NCI-H2227 (cell line): ENCODE results near the gene SPAG16.

Experiments used
- DNase-seq: peaks from one replicate; lab custom pipeline; 2025; ENCODE audit not compliant: unreplicated experiment; lab: John Stamatoyannopoulos, UW

Gene SPAG16

GRCh38 chr2:213284105-213285090 lies at the start of gene SPAG16:
Gene SPAG16, plus strand, starts transcription at chr2:213284464.
- DNase-seq = peak; percentile 100

DNA sequence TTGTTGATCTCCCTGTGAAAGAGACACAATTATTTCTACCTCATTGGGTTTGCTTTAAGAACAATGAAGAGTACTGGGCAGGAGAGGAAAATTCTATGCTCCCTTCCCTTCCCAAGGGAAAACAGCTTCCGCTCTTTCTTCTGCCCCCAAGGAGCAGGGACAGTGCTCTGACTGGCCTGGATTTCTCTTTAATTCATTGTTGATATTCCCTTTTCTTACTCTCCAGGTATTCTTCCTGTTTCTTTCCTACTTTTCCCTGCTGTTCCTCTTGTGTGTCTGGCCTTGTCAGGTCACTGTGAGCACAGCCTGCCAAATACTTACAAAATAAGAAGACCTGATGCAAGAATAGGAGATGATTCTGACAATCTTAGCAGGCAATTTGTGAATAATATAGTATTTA lies 49.6 kb upstream of the SPAG16 start:
- DNase-seq = no peak

DNA sequence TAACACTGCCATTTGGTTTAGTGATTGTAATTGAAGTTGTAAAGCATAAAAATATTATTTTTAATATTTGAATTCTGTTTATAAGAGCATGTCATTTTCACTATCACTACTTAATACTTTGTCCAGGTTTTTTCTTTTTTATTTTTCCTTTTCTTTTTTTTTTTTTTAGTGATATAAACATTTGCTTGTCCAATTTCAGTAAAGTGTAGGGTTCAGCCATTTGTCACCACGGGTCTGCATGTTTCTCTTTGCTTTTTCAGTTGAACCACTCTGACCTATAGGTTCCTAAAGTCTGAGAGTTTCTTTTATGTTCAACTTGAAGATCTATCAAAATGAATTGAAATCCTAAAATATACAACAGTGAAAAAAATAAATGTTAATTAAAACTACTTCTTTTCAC lies 48.5 kb upstream of the SPAG16 start:
- DNase-seq = no peak

DNA sequence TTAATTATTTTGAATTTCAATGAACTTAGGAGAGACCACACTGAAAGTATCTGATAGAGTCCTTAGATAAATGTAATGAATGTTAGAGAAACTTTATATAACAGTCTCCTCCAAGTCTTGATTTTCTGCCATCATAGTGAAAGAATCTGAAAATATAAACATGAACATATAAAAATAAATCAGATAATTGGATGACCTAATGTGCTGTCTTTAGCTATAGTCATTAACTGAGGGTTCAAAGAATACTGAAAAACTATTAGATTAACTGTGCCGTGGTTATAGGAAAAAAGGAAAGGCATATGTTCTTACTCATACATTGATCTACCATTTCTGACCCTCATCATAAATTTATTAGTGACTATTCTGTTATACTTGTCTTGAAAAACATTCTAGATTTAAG lies 47.0 kb upstream of the SPAG16 start:
- no peak for DNase-seq

GRCh38 chr2:213237787-213238186 lies 46.5 kb upstream of the SPAG16 start:
- DNase-seq = no peak

DNA sequence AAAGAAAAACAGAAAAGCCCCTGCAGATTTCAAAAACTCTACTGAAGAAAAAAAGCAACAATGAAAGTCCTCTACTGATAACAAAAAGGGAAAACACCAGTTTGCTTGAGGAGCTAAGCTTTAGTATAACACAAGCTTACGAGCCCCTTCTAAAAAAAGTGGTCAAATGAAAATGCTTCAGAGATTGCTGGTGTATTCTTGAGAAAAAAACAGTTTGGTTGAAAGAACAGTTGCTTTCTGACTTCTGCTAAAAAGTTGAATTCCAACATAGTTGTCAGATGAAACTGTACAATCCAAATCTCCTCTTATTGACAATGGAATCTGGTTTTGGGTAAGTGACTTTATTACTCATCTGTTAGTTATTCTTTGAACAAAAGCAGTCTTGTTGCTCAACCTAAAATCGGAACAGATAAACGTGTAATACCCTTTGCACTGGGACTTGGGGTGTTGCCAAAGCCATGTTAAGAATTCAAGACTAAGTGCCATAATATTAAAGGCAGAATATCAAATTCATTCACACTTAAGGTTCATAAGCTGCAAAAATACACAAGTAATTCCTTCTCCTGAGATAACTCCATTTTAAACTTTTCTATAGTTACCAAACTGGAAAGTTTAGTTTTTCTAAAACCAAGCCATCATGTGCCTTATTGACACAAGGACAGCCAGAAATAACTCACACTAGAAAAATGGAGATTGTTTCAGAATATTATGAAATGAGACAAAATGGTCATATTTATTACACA lies 45.3 kb upstream of the SPAG16 start:
- no peak for DNase-seq

DNA sequence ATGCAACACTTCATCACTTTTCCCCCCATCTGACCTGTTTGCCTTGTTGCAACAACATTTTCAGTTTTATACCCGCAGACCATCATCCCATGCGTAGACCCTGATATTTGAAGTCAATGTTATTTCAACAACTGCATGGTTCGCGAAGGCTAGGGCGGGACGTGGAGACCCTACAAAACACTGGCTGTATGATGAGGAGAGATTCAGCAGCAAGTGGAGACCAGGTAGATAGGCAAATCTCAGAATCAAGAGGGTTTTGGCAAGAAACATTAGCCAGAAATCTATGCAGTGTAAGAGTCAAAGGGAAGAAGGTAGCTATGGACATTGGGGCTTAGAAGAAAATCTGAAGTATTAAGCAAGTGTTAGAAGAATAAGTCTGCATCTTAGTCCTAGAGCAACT lies 42.4 kb upstream of the SPAG16 start:
- no peak for DNase-seq

DNA sequence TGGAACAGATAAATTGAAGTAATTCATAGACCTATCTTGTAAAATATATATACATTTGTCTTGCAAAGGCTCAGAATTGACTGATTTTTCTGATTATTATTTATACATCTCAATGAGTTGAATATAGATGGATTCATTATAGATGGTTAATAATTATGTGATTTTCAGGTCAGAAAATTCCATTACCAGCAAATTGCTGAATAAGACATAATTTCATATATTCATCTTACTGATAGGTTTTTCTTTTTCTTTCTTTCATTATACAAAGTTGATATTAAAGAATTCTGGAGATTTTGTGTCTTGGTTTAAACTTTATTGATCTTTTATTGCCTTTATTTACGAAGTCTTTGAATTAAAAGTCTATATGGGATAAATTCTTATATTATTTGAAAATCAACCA lies 41.6 kb upstream of the SPAG16 start:
- no peak for DNase-seq

GRCh38 chr2:213243189-213244044 lies 40.8 kb upstream of the SPAG16 start:
- DNase-seq = no peak

DNA sequence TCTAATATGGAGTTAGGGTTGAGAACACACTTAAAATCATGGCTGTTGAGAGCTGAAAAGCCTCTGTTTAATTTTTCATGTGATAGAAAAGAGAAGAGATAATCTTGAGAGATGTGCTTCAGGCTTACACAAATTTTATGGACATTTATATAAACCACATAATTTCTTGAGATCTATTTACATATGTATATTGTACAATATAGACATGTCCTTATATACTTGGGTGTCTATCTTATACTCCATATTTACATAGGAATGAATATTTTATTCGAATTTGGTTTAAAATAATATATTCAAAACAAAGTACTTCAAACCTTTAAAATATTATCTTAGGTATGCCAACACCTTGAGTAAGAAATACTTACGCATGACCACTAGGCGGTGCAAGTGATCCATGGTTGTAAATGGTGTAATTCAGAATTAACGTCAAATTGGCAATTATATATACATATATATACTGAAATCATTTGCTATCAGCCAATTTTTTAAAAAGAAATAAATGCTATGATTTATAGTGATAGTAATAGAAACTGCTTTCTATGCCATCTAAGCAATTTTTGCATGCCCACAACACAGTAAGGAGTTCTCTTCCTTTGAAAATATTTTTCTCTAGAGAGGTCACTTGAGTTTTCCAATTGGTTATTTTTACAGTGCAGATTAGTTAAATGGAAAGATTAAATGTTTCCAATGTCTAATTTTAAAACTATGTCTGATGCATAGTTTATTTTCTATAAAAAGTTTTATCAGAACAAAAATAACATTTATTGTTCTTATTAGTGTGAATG lies 37.6 kb upstream of the SPAG16 start:
- DNase-seq = peak; percentile 57

- no peak for DNase-seq
Observed at GRCh38 chr2:213247566-213247965, 36.7 kb upstream of the SPAG16 start.

- no peak for DNase-seq
Observed at GRCh38 chr2:213248637-213249036, 35.6 kb upstream of the SPAG16 start.

DNA sequence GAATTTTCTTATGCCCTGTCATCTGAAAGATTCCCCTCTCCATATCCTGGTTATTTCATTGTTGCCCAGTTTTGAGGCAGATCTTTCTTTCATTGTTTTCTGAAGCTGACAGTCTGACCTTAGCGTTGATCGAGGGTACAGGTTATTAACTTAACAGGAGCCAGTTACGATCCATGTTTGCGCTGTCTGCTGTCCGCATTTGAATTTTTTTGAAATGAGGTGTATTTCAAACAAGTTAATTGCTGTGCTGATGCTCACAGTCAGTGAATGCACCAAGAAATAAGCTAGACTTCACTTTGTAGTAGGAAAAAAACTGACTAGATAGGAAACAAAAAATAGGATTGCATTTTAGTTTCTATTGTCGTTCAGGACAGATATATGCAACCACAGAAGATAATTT lies 34.8 kb upstream of the SPAG16 start:
- DNase-seq = no peak

GRCh38 chr2:213251618-213252017 lies 32.6 kb upstream of the SPAG16 start:
- peak; percentile 94 for DNase-seq

DNA sequence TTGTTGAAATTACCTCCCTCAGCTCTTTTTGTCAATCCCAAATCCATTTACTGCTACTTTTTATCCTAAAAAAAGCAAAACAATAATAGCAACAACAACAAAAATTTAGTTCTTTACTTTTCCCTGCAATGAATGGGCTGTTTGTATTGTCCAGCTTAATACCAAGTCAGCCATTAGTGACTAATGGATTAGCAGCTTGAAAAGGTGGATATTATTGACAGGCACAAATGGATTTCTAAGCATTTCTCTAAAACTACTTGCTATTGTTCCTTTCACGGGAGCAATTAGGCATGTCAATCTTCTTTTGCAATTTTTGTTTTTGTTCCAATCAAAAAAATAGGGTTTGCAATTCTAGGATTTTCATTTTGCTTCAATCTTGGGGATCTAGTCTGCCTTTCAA lies 32.1 kb upstream of the SPAG16 start:
- DNase-seq = no peak

GRCh38 chr2:213253162-213253561 lies 31.1 kb upstream of the SPAG16 start:
- DNase-seq = peak; percentile 68

GRCh38 chr2:213259266-213259665 lies 25.0 kb upstream of the SPAG16 start:
- no peak for DNase-seq

GRCh38 chr2:213261237-213261636 lies 23.0 kb upstream of the SPAG16 start:
- no peak for DNase-seq

DNA sequence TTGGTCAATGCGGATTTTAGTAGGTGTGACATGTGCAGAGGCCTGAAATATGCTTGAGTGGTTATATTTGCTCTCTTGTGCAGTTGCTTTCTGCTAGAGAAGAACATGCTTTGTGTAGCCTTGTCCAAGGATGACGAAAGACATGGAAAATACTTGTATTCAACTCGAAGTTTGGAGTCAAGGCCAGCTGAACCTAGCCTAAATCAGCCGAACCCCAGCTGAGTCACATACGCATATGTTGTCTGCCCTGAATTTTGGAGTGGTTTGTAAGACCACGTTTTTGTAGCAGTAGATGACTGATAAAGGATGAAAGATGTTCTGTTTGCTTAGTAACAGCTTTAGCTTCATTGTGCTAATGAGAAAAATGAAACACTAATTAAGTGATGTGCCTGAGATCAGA lies 22.5 kb upstream of the SPAG16 start:
- no peak for DNase-seq

- DNase-seq = no peak
Observed at GRCh38 chr2:213265679-213266078, 18.6 kb upstream of the SPAG16 start.
